HCT116 (cell line): ENCODE data around the gene RUNX2. TPM values are rescaled to one million over a fixed set of nuclear protein-coding genes. Genes with fewer than 3 reads are reported as not detected.

Experiments used
- ATAC-seq: fragments of 200-7000 bp; cut with Tn5 transposase; 2 replicates; pipeline ENCODE4 v1.9.1; 2020; ENCODE audit warnings: mild to moderate bottlenecking, moderate library complexity
- BruUV-seq: library from RNA; stranded (reverse); fragments of 400-500 nt; replicated peaks from 2 replicates; lab custom pipeline; 2021; lab: Mats Ljungman, UMichigan
- CTCF ChIA-PET: fragments of 300-600 bp; sonication (Branson Sonifier 250); formaldehyde crosslinking; loops from one replicate; lab custom pipeline; 2021; ENCODE audit warnings: antibody characterized with exemption; lab: Charles Lee
- POLR2A ChIA-PET: fragments of 300-600, 350-600 bp; sonication (Branson Sonifier 250); formaldehyde crosslinking; loops from one replicate; lab custom pipeline; 2021; ENCODE audit warnings: antibody characterized with exemption; lab: Charles Lee
- RAD21 ChIA-PET, 2 experiments: fragments of 300-600 bp; sonication (Branson Sonifier 250); formaldehyde crosslinking; loops; one replicate each; lab custom pipeline; 2023; ENCODE audit warnings: low total read pairs in 2 of 2; ENCODE audit not compliant: uncharacterized antibody in 2 of 2, unreplicated experiment in 2 of 2, low non-redundant PET in 1 of 2; lab: Charles Lee
- DNase-seq: peaks from one replicate; pipeline ENCODE4 v3.0.0-alpha.2; 2010; ENCODE audit warnings: low read depth, low spot score
- H2AFZ ChIP-seq: fragments of 200-600 bp; shearing (Covaris generic), sonication (generic); 2 replicates; pipeline ENCODE4 v1.6.1; 2017; ENCODE audit warnings: low read depth, mixed run types, mixed read lengths, antibody characterized with exemption, low read length; ENCODE audit not compliant: poor library complexity, severe bottlenecking
- H3K27ac ChIP-seq: 2 replicates; pipeline ENCODE4 v1.5.1; 2012; ENCODE audit warnings: low read depth, low read length
- H3K27me3 ChIP-seq: fragments of 200-600 bp; sonication (generic); 2 replicates; pipeline ENCODE4 v1.6.1; 2016; ENCODE audit warnings: mixed run types, low read length, mixed read lengths; ENCODE audit not compliant: insufficient read depth
- H3K36me3 ChIP-seq, 2 experiments: fragments of 200-500 bp in 1 of 2; fragments of 200-600 bp in 1 of 2; sonication (Bioruptor generic) in 1 of 2; sonication (generic) in 1 of 2; 2 replicates each; pipeline versions ENCODE4 v1.5.1 to v1.6.1; 2014 to 2016; ENCODE audit warnings: low read length in 2 of 2, inconsistent platforms in 1 of 2, mixed read lengths in 1 of 2, mixed run types in 1 of 2; ENCODE audit not compliant: insufficient read depth in 2 of 2, control insufficient read depth in 1 of 2
- H3K4me1 ChIP-seq, 2 experiments: fragments of 200-600 bp in 1 of 2; sonication (generic) in 1 of 2; 2 replicates each; pipeline versions ENCODE4 v1.5.1 to v1.6.1; 2012 to 2017; ENCODE audit warnings: low read length in 2 of 2, inconsistent platforms in 1 of 2, mild to moderate bottlenecking in 1 of 2, mixed read lengths in 1 of 2, mixed run types in 1 of 2, moderate library complexity in 1 of 2; ENCODE audit not compliant: insufficient read depth in 2 of 2, control insufficient read depth in 1 of 2
- H3K4me2 ChIP-seq: fragments of 200-600 bp; sonication (generic); 2 replicates; pipeline ENCODE4 v1.6.1; 2017; ENCODE audit warnings: mixed run types, low read length, mixed read lengths
- H3K4me3 ChIP-seq, 2 experiments: fragments of 200-600 bp in 1 of 2; sonication (generic) in 1 of 2; replicated peaks in 1 of 2; 2 replicates each; pipeline ENCODE4 v1.5.1; 2011 to 2016; ENCODE audit warnings: low read length in 2 of 2, control low read depth in 1 of 2, low read depth in 1 of 2, mild to moderate bottlenecking in 1 of 2, mixed read lengths in 1 of 2, mixed run types in 1 of 2
- H3K79me2 ChIP-seq: fragments of 200-600 bp; sonication (generic); 2 replicates; pipeline ENCODE4 v1.6.1; 2017; ENCODE audit warnings: mild to moderate bottlenecking, mixed run types, low read length, moderate library complexity, mixed read lengths; ENCODE audit not compliant: insufficient read depth
- H3K9ac ChIP-seq: fragments of 200-600 bp; sonication (generic); 2 replicates; pipeline ENCODE4 v1.6.1; 2016; ENCODE audit warnings: low read length, mixed read lengths
- H3K9me2 ChIP-seq: fragments of 200-600 bp; sonication (generic), shearing (Covaris generic); 2 replicates; pipeline ENCODE4 v1.6.1; 2017; ENCODE audit warnings: mixed run types, mild to moderate bottlenecking, moderate library complexity; ENCODE audit not compliant: insufficient read depth
- H3K9me3 ChIP-seq, 2 experiments: fragments of 200-500 bp in 1 of 2; fragments of 200-600 bp in 1 of 2; sonication (Bioruptor generic) in 1 of 2; sonication (generic) in 1 of 2; 2 replicates each; pipeline ENCODE4 v1.6.1; 2014 to 2017; ENCODE audit warnings: low read length in 2 of 2, mixed read lengths in 2 of 2, inconsistent platforms in 1 of 2, low read depth in 1 of 2, mild to moderate bottlenecking in 1 of 2, mixed run types in 1 of 2, moderate library complexity in 1 of 2; ENCODE audit not compliant: control insufficient read depth in 1 of 2, insufficient read depth in 1 of 2
- H4K20me1 ChIP-seq: fragments of 200-600 bp; sonication (generic), shearing (Covaris generic); 2 replicates; pipeline ENCODE4 v1.6.1; 2017; ENCODE audit warnings: mixed run types, mild to moderate bottlenecking, moderate library complexity; ENCODE audit not compliant: insufficient read depth
- ATF3 ChIP-seq: IDR thresholded peaks from 2 replicates; pipeline ENCODE4 v1.6.1; 2012
- CTCF ChIP-seq, 3 experiments: fragments of 200-600 bp in 1 of 3; sonication (generic) in 1 of 3; IDR thresholded peaks in 2 of 3; conservative IDR thresholded peaks in 1 of 3; 2 replicates each; pipeline ENCODE4 v1.5.1; 2012 to 2017; ENCODE audit warnings: low read depth in 2 of 3, low read length in 2 of 3, antibody characterized with exemption in 1 of 3, borderline replicate concordance in 1 of 3, control low read depth in 1 of 3, mild to moderate bottlenecking in 1 of 3, mixed read lengths in 1 of 3, mixed run types in 1 of 3, moderate library complexity in 1 of 3; ENCODE audit not compliant: insufficient read depth in 1 of 3
- EGR1 ChIP-seq: IDR thresholded peaks from 2 replicates; pipeline ENCODE4 v1.6.1; 2012; ENCODE audit warnings: low read depth
- ELF1 ChIP-seq: IDR thresholded peaks from 2 replicates; pipeline ENCODE4 v1.6.1; 2012; ENCODE audit warnings: low read depth, borderline replicate concordance
- EZH2 ChIP-seq: fragments of 200-600 bp; sonication (generic); IDR thresholded peaks from 2 replicates; pipeline ENCODE4 v1.6.1; 2017; ENCODE audit warnings: antibody characterized with exemption, mixed run types
- EZH2phosphoT487 ChIP-seq: fragments of 200-600 bp; IDR thresholded peaks from 2 replicates; pipeline ENCODE4 v1.6.1; 2018; ENCODE audit warnings: antibody characterized with exemption, borderline replicate concordance
- FOSL1 ChIP-seq: IDR thresholded peaks from 2 replicates; pipeline ENCODE4 v1.6.1; 2012; ENCODE audit warnings: low read depth
- JUND ChIP-seq: IDR thresholded peaks from 2 replicates; pipeline ENCODE4 v1.6.1; 2012
- POLR2A ChIP-seq: IDR thresholded peaks from 2 replicates; pipeline ENCODE4 v1.7.0; 2011; ENCODE audit warnings: borderline replicate concordance; ENCODE audit not compliant: insufficient read depth, insufficient read length; ENCODE audit errors: extremely low read depth
- POLR2AphosphoS5 ChIP-seq: IDR thresholded peaks from 2 replicates; pipeline ENCODE4 v1.6.1; 2011; ENCODE audit warnings: mild to moderate bottlenecking, low read depth, low read length, moderate library complexity
- RAD21 ChIP-seq: IDR thresholded peaks from 2 replicates; pipeline ENCODE4 v1.6.1; 2012; ENCODE audit warnings: low read depth, mild to moderate bottlenecking
- SIN3A ChIP-seq: IDR thresholded peaks from 2 replicates; pipeline ENCODE4 v1.6.1; 2012; ENCODE audit warnings: low read depth
- ZBTB33 ChIP-seq: IDR thresholded peaks from 2 replicates; pipeline ENCODE4 v1.6.1; 2011; ENCODE audit warnings: mild to moderate bottlenecking, low read length, moderate library complexity; ENCODE audit not compliant: insufficient replicate concordance; ENCODE audit errors: extremely low read depth
- ZFX ChIP-seq: fragments of 450-650 bp; IDR thresholded peaks from 2 replicates; pipeline ENCODE4 v1.6.1; 2017
- ZNF274 ChIP-seq: fragments of 200-500 bp; sonication (Bioruptor generic); IDR thresholded peaks from 2 replicates; pipeline ENCODE4 v1.6.1; 2014; ENCODE audit warnings: mild to moderate bottlenecking, low read depth, low read length, inconsistent platforms
- intact Hi-C: fragments of 100-400 bp; cut with micrococcal nuclease; formaldehyde crosslinking; loops from 2 replicates; pipeline ENCODE4 v1.10.0; 2022
- total RNA-seq: library from RNA; stranded (reverse); gene quantifications from one replicate; pipeline ENCODE4 v1.2.1, GENCODE V29; 2021; ENCODE audit not compliant: unreplicated experiment

Gene RUNX2
- total RNA-seq, 1 experiment from 2014 or later, result 1.1 TPM

- H3K36me3 ChIP-seq, result no peaks in the 10 kb centered on the region
- no peak overlapping the region for H2AFZ ChIP-seq
- TF ChIP-seq POLR2AphosphoS5 (no peak), JUND (no peak), ATF3 (no peak), EZH2 (no peak), ELF1 (no peak), POLR2A (no peak), SIN3A (no peak), ZFX (no peak), ZNF274 (no peak), EZH2phosphoT487 (no peak), FOSL1 (no peak), EGR1 (no peak), CTCF (IDR thresholded peaks at IDR 0.05 in 2 of 3, conservative IDR thresholded peaks at IDR 0.05 in 1 of 3; ENCODE audit: borderline replicate concordance in 1 of 3, insufficient read depth in 1 of 3, low read depth in 2 of 3, low read length in 2 of 3) (no peak), ZBTB33 (no peak), RAD21 (no peak)
- H3K9me2 ChIP-seq, result no peaks in the 10 kb centered on the region
- DNase-seq (no peak), ATAC-seq (no peak)
- no peaks in the 10 kb centered on the region for H3K4me1 ChIP-seq
- no peak overlapping the region for H3K4me3 ChIP-seq
- no peak overlapping the region for H3K4me2 ChIP-seq
- no TSS peak for BruUV-seq
- intact Hi-C loops, result no loop called here
- ChIA-PET CTCF (no interaction called here), RAD21 (no interaction called here), POLR2A (no interaction called here)
- no peaks in the 10 kb centered on the region for H3K79me2 ChIP-seq
- H3K9ac ChIP-seq, result no peak overlapping the region
- no peaks in the 10 kb centered on the region for H3K9me3 ChIP-seq
- no peak overlapping the region for H3K27ac ChIP-seq
- H3K27me3 ChIP-seq, result no peaks in the 10 kb centered on the region; the same call in 1 of the 2 replicates
- H4K20me1 ChIP-seq, result no peaks in the 10 kb centered on the region
Measured at GRCh38 chr6:45400021-45400420, 71.9 kb downstream of the RUNX2 start.
